GM19463 (cell line): ENCODE measurements around the gene HPS1.

Source experiments
- ATAC-seq: cut with Tn5 transposase; IDR thresholded peaks from one replicate; pipeline ENCODE4 v1.9.1; 2021; ENCODE audit warnings: mild to moderate bottlenecking, moderate library complexity; ENCODE audit not compliant: unreplicated experiment

The HPS1 gene

GRCh38 chr10:98415731-98416119 lies 31.0 kb downstream of the HPS1 start:
- no peak for ATAC-seq

- ATAC-seq: peak; percentile 40
These were observed 31.6 kb downstream of the HPS1 start, which contains the start of gene PYROXD2 for GRCh38 chr10:98414932-98415730. TSS of gene PYROXD2 (minus strand) at chr10:98415182. CDS start at chr10:98415135, 47 bp downstream.

- no peak for ATAC-seq
These were observed 32.2 kb downstream of the HPS1 start for GRCh38 chr10:98414578-98414931.

- ATAC-seq: no peak
These were observed 35.0 kb downstream of the HPS1 start for GRCh38 chr10:98411768-98412167.

- no peak for ATAC-seq
These were observed 35.6 kb downstream of the HPS1 start for GRCh38 chr10:98411166-98411565.

- ATAC-seq: no peak
These were observed 36.0 kb downstream of the HPS1 start for GRCh38 chr10:98410759-98411158.

- ATAC-seq: no peak
These were observed 36.5 kb downstream of the HPS1 start for GRCh38 chr10:98410135-98410743.

- ATAC-seq: no peak
These were observed 37.9 kb downstream of the HPS1 start for GRCh38 chr10:98408799-98409198.

- no peak for ATAC-seq
These were observed 38.9 kb downstream of the HPS1 start for GRCh38 chr10:98407744-98408241.

- no peak for ATAC-seq
These were observed 39.6 kb downstream of the HPS1 start for GRCh38 chr10:98407017-98407743.

- no peak for ATAC-seq
These were observed 41.3 kb downstream of the HPS1 start for GRCh38 chr10:98405422-98405821.

GRCh38 chr10:98404571-98405359 lies 42.0 kb downstream of the HPS1 start:
- peak; percentile 72 for ATAC-seq

- no peak for ATAC-seq
These were observed 42.8 kb downstream of the HPS1 start for GRCh38 chr10:98403812-98404504.

- ATAC-seq: no peak
These were observed 43.6 kb downstream of the HPS1 start for GRCh38 chr10:98402931-98403718.

- no peak for ATAC-seq
These were observed 44.3 kb downstream of the HPS1 start for GRCh38 chr10:98402478-98402877.

- no peak for ATAC-seq
These were observed 46.3 kb downstream of the HPS1 start for GRCh38 chr10:98400482-98400881.

GRCh38 chr10:98399784-98400183 lies 47.0 kb downstream of the HPS1 start:
- no peak for ATAC-seq

- ATAC-seq: no peak
These were observed 49.6 kb downstream of the HPS1 start for GRCh38 chr10:98397089-98397600.
